Activated CD8-positive, alpha-beta memory T cell treated with anti-CD3 and anti-CD28 coated beads for 36 hours (primary cell): Measurements from ENCODE around the gene SLAMF8. TPM values are rescaled to one million over a fixed set of nuclear protein-coding genes. Genes with fewer than 3 reads are reported as not detected.

Experiments used
- CTCF ChIA-PET: fragments of 350-600 bp; sonication (Branson Sonifier 250); formaldehyde crosslinking; loops from one replicate; lab custom pipeline; 2021; ENCODE audit warnings: antibody characterized with exemption; lab: Charles Lee
- POLR2A ChIA-PET: fragments of 350-600 bp; sonication (Branson Sonifier 250); formaldehyde crosslinking; loops from one replicate; lab custom pipeline; 2021; ENCODE audit warnings: antibody characterized with exemption; lab: Charles Lee
- total RNA-seq, 2 experiments: library from RNA; stranded (reverse); gene quantifications; one replicate each; pipeline ENCODE4 v1.2.3, GENCODE V29; 2021

SLAMF8 gene
- total RNA-seq, result 1 to 10 TPM; 2.8 to 3.6 TPM

- ChIA-PET POLR2A (interaction anchor here (0.5 to 0.9 kb wide), 2 partner anchors 22 to 809 kb away, joined by 3 read pairs; no protein-coding TSS in a partner anchor), CTCF (interaction anchor here (0.6 to 3.3 kb wide), 4 partner anchors 9 to 63 kb away, joined by 3 to 10 read pairs (median 6); no protein-coding TSS in a partner anchor)
Measured at GRCh38 chr1:159826441-159827101, at the start of gene SLAMF8. TSS of gene SLAMF8 (plus strand) at chr1:159826873. CDS start at chr1:159826899, 26 bp downstream.

- ChIA-PET POLR2A (no interaction called here), CTCF (interaction anchor here (1.4 kb wide), 1 partner anchor 113 kb away, joined by 3 read pairs; no protein-coding TSS in a partner anchor)
Measured at GRCh38 chr1:159778266-159778665, 48.4 kb upstream of the SLAMF8 start.

- ChIA-PET POLR2A (interaction anchor here (0.5 kb wide), 1 partner anchor 608 kb away, joined by 3 read pairs; no protein-coding TSS in a partner anchor), CTCF (no interaction called here)
Measured at GRCh38 chr1:159779403-159779851, 47.2 kb upstream of the SLAMF8 start.

GRCh38 chr1:159780583-159781582 lies 45.8 kb upstream of the SLAMF8 start, which contains the start of gene DUSP23:
TSS of gene DUSP23 (plus strand) at chr1:159780962. CDS start at chr1:159781101, 139 bp downstream.
- ChIA-PET POLR2A (interaction anchor here (1.2 kb wide), 1 partner anchor 20 kb away, joined by 3 read pairs; no protein-coding TSS in a partner anchor), CTCF (interaction anchor here (0.6 to 1.5 kb wide), 7 partner anchors 9 to 143 kb away, joined by 3 to 7 read pairs (median 4); no protein-coding TSS in a partner anchor)

- POLR2A ChIA-PET, result interaction anchor here (1.2 kb wide), 1 partner anchor 19 kb away, joined by 3 read pairs; no protein-coding TSS in a partner anchor
- CTCF ChIA-PET, result interaction anchor here (1.4 kb wide), 1 partner anchor 8 kb away, joined by 4 read pairs; no protein-coding TSS in a partner anchor
Measured at GRCh38 chr1:159781992-159782391, 44.7 kb upstream of the SLAMF8 start.

GRCh38 chr1:159783724-159784123 lies 42.9 kb upstream of the SLAMF8 start:
- ChIA-PET CTCF (no interaction called here), POLR2A (no interaction called here)

- ChIA-PET CTCF (interaction anchor here (1.2 kb wide), 1 partner anchor 105 kb away, joined by 3 read pairs; no protein-coding TSS in a partner anchor), POLR2A (no interaction called here)
Measured at GRCh38 chr1:159786465-159786864, 40.2 kb upstream of the SLAMF8 start.

- ChIA-PET CTCF (interaction anchor here (0.6 to 1.2 kb wide), 2 partner anchors 11 to 104 kb away, joined by 3 read pairs; no protein-coding TSS in a partner anchor), POLR2A (no interaction called here)
Measured at GRCh38 chr1:159786966-159787365, 39.7 kb upstream of the SLAMF8 start.

- ChIA-PET CTCF (interaction anchor here (0.8 to 1.1 kb wide), 5 partner anchors 9 to 100 kb away, joined by 3 to 5 read pairs (median 3); partner anchors contain the start of gene DUSP23), POLR2A (no interaction called here)
Measured at GRCh38 chr1:159790237-159790917, 36.3 kb upstream of the SLAMF8 start.

GRCh38 chr1:159791031-159791430 lies 35.6 kb upstream of the SLAMF8 start:
- CTCF ChIA-PET, result no interaction called here

GRCh38 chr1:159791461-159791860 lies 35.2 kb upstream of the SLAMF8 start:
- ChIA-PET CTCF (no interaction called here), POLR2A (no interaction called here)

More at GRCh38 chr1:159791031-159791430, 35.6 kb upstream of the SLAMF8 start:
- POLR2A ChIA-PET, result no interaction called here

- CTCF ChIA-PET, result interaction anchor here (0.9 kb wide), 1 partner anchor 95 kb away, joined by 4 read pairs; no protein-coding TSS in a partner anchor
- POLR2A ChIA-PET, result no interaction called here
Measured at GRCh38 chr1:159795534-159795933, 31.1 kb upstream of the SLAMF8 start.

GRCh38 chr1:159798893-159799292 lies 27.8 kb upstream of the SLAMF8 start:
- POLR2A ChIA-PET, result interaction anchor here (0.9 kb wide), 1 partner anchor 125 kb away, joined by 3 read pairs; no protein-coding TSS in a partner anchor

GRCh38 chr1:159799446-159799985 lies 27.2 kb upstream of the SLAMF8 start:
- ChIA-PET POLR2A (interaction anchor here (0.9 kb wide), 1 partner anchor 125 kb away, joined by 3 read pairs; no protein-coding TSS in a partner anchor), CTCF (interaction anchor here (0.6 to 4.4 kb wide), 19 partner anchors 10 to 208 kb away, joined by 3 to 105 read pairs (median 4); partner anchors contain the start of genes DUSP23 and SLAMF8)

More at GRCh38 chr1:159798893-159799292, 27.8 kb upstream of the SLAMF8 start:
- CTCF ChIA-PET, result interaction anchor here (0.8 to 4.4 kb wide), 22 partner anchors 11 to 209 kb away, joined by 3 to 105 read pairs (median 4); partner anchors contain the start of genes DUSP23 and SLAMF8

GRCh38 chr1:159800177-159800930 lies 26.3 kb upstream of the SLAMF8 start:
- ChIA-PET CTCF (interaction anchor here (0.6 to 4.4 kb wide), 7 partner anchors 10 to 207 kb away, joined by 3 to 105 read pairs (median 8); partner anchors contain the start of gene SLAMF8), POLR2A (no interaction called here)

GRCh38 chr1:159802111-159802510 lies 24.6 kb upstream of the SLAMF8 start, which contains the start of gene FCRL6:
TSS of gene FCRL6 (plus strand) at chr1:159802360. CDS start at chr1:159802425, 65 bp downstream.
- POLR2A ChIA-PET, result no interaction called here
- CTCF ChIA-PET, result interaction anchor here (0.8 to 5.0 kb wide), 5 partner anchors 15 to 206 kb away, joined by 3 to 36 read pairs (median 5); no protein-coding TSS in a partner anchor
